GM18951 (cell line): ENCODE data around the gene TLCD1.

Experiments
- POLR2A ChIP-seq: IDR thresholded peaks from 4 replicates; pipeline ENCODE4 v1.6.1; 2011; ENCODE audit warnings: mild to moderate bottlenecking; ENCODE audit not compliant: insufficient read length, insufficient read depth; ENCODE audit errors: extremely low read depth
- in situ Hi-C: fragments of 300-500 bp; cut with MboI; formaldehyde crosslinking; loops from one replicate; pipeline ENCODE4 v1.12.0; 2022; ENCODE audit warnings: low sequenced_read_pairs, mixed read lengths, inconsistent platforms; ENCODE audit not compliant: unreplicated experiment

Gene TLCD1, protein sequence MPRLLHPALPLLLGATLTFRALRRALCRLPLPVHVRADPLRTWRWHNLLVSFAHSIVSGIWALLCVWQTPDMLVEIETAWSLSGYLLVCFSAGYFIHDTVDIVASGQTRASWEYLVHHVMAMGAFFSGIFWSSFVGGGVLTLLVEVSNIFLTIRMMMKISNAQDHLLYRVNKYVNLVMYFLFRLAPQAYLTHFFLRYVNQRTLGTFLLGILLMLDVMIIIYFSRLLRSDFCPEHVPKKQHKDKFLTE

DNA sequence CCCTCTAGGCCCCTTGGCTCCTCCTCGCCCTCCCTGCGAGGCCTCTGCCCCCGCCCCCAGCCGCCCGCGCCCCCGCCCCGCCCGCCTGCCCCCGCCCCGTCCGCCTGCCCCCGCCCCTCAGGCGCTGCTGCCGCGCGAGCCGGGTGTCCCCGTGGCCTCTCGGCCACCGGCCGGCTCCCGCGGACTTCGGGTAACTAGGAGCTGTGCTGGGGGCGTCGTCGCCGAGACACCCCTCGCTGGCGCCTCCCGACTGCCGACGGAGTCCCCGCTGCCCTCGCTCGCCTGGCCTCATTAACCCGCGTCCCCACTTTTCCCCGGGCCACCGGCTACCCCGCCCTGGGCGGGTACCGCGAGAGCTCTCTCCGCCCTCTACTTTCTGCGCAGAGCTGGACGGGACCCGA lies at the start of gene TLCD1:
TSS of gene TLCD1 (minus strand) at position 8 of the 401 bp plus-strand sequence. CDS start 136 bp downstream, outside the sequence.
- in situ Hi-C loops, result no loop called here
- TF ChIP-seq POLR2A, result no peak

DNA sequence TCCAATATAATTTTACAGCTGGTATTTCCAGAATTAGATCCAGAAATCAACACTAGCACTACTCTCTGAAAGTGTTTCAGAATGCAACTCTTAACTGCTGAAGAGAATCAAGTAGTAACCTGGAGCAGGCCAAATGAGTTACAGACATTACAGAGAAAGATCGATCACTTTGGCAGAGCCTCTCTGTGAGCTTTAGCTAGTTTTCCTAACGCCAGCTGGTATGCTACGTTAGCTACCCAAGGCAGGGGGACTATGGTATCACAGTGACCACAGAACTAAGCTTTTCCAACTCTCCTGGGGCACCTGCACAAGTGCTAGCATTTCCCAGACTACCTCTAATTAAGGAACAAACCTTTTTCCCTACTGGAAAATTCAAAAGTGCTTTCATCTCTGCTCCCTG lies 48.2 kb upstream of the TLCD1 start:
- TF ChIP-seq POLR2A, result no peak
- in situ Hi-C loops, result no loop called here

DNA sequence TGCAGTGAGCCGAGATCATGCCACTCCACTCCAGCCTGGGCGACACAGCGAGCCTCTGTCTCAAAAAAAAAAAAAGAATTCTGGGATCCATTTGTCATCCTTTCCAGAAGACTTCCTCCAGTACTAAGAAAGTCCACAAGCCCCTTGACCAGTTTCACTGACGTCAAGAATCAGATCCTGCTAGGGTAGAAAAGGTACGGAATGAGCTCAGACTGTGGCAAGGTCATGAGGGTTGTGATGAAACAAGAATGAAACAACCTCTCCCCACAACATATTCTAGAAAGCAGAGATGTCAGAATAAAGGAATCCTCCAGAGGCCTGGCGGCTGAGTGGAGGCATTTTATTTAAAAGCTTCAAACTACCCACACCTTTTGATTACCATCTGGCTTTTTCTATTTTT lies 47.7 kb upstream of the TLCD1 start:
- TF ChIP-seq POLR2A, result no peak
- in situ Hi-C loops, result no loop called here

DNA sequence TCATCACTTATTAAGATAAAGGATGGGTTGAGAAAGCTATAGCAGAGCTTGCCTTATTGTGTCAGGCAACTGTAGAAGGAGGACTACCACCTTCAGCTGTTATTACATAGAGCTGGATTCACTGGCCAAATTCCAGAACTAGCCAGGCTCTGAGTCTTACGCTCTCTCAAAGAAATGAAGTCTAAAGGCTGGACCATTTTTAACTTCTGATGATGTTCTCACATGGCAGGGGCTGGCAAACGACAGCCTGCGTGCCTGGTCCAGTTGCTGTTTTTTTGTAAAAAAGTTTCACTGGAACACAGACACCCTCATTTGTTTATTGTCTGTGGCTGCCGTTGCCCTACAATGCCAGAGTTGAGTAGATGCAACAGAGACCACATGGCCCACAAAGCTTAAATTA lies 39.0 kb upstream of the TLCD1 start:
- TF ChIP-seq POLR2A, result no peak
- in situ Hi-C loops, result no loop called here

DNA sequence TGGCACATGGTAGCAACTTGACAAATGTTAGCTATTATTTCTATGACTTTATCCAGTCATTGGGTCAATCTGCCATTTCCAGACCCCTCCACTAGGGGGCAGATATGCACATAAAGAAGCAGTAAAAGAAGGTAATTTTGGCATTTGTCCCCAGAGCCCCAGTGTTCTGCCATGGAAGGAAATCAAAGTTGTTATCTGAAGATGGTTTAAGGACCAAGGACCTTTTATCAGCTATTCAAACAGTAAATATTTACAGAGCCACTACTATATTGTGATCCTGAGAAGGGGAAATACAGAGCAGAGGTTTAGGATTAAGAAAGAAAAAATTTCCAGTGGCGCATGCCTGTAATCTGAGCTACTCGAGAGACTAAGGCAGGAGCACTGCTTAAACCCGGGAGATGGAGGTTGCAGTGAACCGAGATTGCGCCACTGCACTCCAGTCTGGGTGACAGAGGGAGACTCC lies 37.8 kb upstream of the TLCD1 start:
- TF ChIP-seq POLR2A, result no peak
- in situ Hi-C loops, result no loop called here

DNA sequence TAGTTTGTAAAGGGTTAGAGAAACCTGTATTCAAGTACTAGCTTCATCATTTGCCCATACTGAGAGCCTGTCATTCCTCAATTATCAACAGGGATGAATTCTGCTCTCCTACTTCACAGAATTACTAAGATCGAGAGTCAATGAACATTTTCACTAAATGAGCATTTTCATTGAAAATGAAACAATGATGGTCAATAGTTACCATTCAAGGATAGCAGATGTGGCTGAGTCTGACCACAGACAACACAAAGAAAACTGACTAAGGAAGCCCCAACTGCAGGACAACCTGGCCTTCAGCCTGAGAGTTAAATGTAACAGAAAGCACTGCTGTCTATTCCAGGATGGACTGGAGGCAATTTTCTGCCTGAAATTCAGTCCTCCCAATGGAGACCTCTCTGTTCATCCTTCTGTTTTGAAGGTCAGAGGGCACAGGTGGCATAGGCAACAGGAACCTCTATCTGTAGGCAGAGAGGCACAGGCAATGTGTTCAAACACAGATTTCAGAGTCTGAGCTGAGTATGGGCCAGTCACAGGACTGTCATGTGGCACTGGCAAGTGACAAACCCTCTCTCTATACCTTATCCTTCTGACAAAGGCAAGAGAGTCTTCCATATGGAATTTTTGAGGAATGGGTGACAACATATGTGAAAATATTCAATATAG lies 37.2 kb upstream of the TLCD1 start:
- no peak for TF ChIP-seq POLR2A
- in situ Hi-C loops, result no loop called here

DNA sequence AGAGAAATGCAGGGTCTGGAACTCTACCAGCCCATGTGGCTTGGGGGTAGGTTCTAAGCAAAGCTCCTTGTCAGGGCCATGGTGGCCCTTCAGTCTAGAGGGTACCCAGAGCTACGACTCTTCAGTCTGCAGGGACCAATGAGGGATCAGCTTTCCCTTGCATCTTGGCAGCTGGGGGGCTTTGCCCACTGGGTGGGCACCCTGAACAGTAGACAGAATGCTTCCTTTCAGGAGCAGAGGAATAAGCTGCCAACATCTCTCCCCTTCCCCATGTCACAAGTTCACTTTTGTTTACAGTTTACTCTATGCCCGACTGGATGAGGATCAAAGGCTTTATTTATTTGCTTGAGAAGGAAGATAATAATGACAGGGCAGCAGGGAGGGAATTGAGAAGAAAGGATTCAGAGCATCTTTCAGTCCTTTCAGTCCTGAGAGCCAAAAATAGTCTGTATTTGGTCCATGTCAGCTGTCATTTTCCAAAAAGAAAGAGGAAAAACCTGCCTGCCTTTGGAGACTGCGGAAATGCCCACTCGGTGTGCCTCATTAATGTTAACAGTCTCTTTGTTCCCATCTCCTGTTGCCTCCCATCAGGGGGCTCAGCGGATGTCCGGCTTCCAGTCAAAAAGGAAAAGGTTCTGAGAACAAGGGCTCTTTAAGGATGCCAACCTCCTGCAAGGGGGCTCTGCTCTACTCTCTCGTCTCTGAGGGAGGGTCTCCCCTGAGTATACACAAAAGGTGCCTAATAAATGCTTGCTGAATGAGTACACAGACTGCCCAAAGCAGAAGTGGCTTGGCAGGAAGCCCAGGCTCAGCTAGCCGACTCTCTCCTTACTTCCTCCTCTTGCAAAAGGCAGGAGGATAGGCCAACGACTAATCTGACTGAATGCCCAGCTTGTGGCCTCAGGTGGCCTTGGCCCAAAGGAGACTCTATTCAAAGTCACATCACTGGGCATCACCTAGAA lies 34.8 kb upstream of the TLCD1 start:
- TF ChIP-seq POLR2A, result no peak
- in situ Hi-C loops, result no loop called here

DNA sequence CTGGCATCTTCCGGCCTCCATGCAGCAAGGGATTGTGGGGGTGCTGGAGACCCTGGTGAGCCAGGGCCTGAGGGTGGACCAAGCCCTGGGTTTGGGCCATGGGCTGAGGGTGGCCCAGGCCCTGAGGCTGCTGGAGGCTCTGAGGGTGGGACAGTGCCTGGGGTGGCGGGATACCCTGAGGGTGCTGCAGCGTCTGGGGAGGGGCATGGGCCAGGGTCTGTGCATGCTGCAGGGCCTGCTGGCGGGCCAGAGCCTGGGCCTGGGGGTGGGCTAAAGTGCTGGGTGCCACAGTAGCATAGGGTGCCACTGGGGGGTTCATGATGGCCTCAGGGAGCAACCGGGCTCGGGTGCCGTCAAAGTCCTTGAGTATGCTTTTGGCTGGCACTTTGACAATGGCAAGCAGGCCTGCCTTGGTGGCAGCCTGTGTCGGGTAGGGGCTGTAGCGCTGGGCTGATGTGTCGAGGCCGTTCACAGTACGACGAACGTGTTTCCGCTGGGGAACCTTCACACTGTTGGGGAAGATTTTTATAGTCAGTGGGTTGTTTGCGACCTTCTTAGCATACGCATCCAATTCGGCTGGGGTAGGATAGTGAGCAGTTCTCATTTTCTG lies 33.3 kb upstream of the TLCD1 start:
- in situ Hi-C loops, result no loop called here
- TF ChIP-seq POLR2A, result no peak

DNA sequence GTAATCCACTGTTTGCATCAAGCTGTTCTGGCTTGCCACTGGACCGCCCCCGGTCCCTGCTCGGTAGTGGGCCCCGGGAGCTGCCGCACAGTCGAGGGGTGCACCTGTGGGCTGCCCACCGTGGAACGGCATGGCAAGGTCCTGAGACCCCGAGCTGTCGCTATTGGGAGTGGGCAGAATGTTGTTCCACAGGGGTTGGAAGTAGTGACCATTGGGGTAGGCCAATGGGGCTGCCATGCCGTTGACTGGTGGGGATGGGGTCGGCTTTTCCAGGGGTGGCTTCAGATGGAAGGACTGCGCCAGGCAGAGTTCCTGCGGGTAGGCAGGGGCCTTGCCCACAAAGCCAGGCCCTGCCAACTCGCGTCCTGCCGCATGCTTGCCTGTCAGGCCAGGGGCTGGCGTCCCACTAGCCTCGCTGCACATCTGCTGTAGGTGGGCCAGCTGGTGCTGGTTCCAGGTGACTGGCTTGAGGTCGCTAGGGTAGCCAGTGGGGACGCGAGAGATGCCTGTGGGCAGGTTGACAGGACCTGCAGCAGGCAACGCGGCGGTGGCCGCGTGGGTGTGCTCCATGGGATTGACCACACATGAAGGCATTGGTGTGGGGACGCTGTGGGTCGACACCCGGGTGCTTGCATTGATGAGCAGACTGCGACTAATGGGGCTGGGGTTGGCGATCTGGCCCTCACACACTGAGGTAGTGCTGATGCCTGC lies 32.5 kb upstream of the TLCD1 start:
- TF ChIP-seq POLR2A, result no peak
- in situ Hi-C loops, result no loop called here

DNA sequence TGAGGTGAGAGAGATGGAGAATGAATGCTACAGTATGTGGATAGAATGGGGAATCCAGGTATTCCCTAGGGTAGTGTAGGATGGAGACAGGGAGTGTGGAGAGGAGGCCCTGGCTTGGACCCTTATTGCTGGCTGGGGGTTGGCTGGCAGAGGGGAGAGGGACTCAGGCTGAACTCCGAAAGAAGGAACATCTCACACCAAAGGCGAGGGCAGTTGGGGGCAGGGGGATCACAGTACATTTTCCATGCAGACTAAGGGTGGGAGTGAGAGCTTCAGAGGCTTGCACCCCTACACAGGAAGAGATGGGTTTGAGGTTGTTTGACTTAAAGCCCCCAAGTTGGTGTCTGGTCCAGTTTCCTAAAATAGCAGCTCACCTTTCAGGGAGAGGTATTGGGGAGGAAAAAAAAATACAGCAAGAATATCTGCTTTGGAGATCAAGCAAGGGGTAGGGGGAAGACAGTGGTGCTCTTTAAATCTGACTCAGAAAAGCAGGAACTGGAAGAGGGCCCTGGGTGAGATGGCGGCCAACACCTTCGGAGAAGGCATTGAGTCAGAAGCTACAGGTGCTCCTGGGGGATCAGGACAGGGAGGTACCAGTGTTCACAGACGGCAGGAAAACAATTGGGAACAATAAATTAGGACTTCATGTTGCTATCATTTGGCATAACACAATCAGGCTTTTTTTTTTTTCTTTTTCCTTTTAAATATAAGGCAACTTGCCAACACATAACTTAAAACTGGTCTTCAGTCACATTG lies 30.2 kb upstream of the TLCD1 start:
- in situ Hi-C loops, result no loop called here
- TF ChIP-seq POLR2A, result no peak

DNA sequence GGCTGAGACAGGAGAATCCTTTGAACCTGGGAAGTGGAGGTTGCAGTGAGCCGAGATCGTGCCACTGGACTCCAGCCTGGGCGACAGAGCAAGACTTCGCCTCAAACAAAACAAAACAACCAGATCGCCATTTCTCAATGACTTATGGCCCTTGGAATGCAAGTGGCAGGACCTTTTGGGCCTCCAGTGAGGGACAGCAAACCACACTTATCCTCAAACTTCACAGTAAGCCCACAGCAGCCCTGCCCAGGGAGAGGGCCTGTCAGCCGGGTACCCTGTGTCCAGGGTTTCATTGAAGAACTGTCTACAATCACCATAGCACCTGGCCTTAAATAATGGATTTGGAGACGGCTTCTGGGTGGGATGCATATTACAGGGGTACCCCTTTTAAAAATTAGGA lies 29.5 kb upstream of the TLCD1 start:
- TF ChIP-seq POLR2A, result no peak
- in situ Hi-C loops, result no loop called here
